Activated CD4-positive, alpha-beta T cell treated with anti-CD3 and anti-CD28 coated beads, Interleukin-2, amount 10 ng/mL, durations not matched to agents 24 days and 14 days (primary cell): ENCODE measurements around the gene LHFPL3. TPM values are rescaled to one million over a fixed set of nuclear protein-coding genes. Genes with fewer than 3 reads are reported as not detected.
"Not testable (repeated sequence)": the region's sequence is repeated elsewhere in the genome, so short reads cannot be mapped to it uniquely, and the experiment has no call there.

ENCODE experiments used
- DNase-seq: peaks from one replicate; pipeline ENCODE4 v3.0.0; 2022
- H3K27ac Mint-ChIP-seq: one replicate; pipeline ENCODE4 v1.8.0; 2022; ENCODE audit warnings: mild to moderate bottlenecking, mixed read lengths
- H3K27me3 Mint-ChIP-seq: one replicate; pipeline ENCODE4 v1.8.0; 2022; ENCODE audit warnings: mixed read lengths
- H3K36me3 Mint-ChIP-seq: one replicate; pipeline ENCODE4 v1.8.0; 2022; ENCODE audit warnings: low read depth, mild to moderate bottlenecking, mixed read lengths
- H3K4me1 Mint-ChIP-seq: one replicate; pipeline ENCODE4 v1.8.0; 2021; ENCODE audit warnings: mixed read lengths
- H3K4me3 Mint-ChIP-seq: one replicate; pipeline ENCODE4 v1.8.0; 2022; ENCODE audit warnings: mild to moderate bottlenecking, moderate library complexity, mixed read lengths
- H3K9me3 Mint-ChIP-seq: one replicate; pipeline ENCODE4 v1.8.0; 2021; ENCODE audit warnings: mixed read lengths
- intact Hi-C: fragments of 100-400 bp; cut with micrococcal nuclease; formaldehyde crosslinking; loops from one replicate; pipeline ENCODE4 v1.15.1; 2023
- total RNA-seq: library from RNA; stranded (reverse); gene quantifications from 2 replicates; pipeline ENCODE4 v1.2.3, GENCODE V29; 2022

LHFPL3 gene
- total RNA-seq: not detected in 2 replicates

DNA sequence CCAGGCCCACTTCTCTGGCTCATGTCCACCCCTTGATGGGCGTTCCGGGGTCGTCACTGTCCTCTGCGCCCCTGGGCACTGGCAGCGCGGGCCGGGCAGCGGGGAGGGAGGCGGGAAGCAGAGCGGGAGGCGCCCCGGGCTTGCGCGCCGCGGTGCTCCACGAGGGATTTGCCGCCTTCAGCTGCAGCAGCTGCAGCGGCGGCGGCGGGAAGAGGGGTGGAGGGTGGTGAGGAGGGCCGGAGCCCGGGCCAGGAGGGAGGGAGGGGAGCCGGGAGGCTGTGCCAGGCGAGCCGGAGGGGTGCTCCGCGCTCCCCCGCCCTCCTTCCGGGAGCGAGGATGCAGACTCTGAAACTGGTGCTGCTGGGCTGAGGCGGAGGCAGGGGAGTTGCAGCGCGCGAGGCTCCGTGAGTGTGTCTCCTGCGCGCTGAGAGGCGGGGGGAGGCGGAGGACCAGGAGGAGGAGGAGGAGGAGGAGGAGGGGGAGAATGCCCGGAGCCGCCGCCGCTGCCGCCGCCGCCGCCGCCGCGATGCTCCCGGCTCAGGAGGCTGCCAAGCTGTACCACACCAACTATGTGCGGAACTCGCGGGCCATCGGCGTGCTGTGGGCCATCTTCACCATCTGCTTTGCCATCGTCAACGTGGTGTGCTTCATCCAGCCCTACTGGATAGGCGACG lies at the start of gene LHFPL3:
Gene LHFPL3 (plus strand): TSS at position 308 of the 674 bp plus-strand sequence.
- Mint-ChIP-seq H3K9me3 (no peaks in the 10 kb centered on the region), H3K27ac (no peak within 1 kb of the TSS), H3K27me3 (peaks cover 57% of the 10 kb centered on the region), H3K36me3 (no peaks in the 10 kb centered on the region), H3K4me3 (peak within 1 kb of the TSS; percentile 42), H3K4me1 (peaks cover 11% of the 10 kb centered on the region)
- no peak for DNase-seq
- intact Hi-C loops: no loop called here

DNA sequence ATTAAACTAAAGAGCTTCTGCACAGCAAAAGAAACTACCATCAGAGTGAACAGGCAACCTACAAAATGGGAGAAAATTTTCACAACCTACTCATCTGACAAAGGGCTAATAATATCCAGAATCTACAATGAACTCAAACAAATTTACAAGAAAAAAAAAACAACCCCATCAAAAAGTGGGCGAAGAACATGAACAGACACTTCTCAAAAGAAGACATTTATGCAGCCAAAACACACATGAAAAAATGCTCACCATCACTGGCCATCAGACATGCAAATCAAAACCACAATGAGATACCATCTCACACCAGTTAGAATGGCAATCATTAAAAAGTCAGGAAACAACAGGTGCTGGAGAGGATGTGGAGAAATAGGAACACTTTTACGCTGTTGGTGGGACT lies 46.7 kb upstream of the LHFPL3 start:
- H3K27ac Mint-ChIP-seq, DNase-seq, H3K4me3 Mint-ChIP-seq, H3K4me1 Mint-ChIP-seq, H3K36me3 Mint-ChIP-seq, H3K27me3 Mint-ChIP-seq, H3K9me3 Mint-ChIP-seq, intact Hi-C loops: not testable (repeated sequence)

DNA sequence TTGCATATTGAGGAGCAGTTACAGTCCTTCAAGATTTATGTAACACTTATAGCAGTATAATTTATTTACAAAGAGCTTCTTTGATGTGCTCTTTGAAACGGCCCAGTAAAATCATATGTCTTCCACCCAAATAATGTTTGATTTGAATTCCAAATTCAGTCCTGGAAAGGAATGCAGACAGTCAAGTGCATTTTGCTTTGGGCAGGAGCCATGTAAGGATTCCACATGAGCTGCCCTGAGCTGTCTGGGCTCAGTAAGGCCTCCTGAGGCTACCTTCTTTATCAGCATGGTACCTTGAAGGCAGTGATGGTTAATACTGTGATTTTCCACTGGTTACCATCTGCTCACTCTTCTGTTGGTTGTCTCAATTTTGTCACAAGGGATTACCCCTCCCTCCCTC lies 41.6 kb upstream of the LHFPL3 start:
- Mint-ChIP-seq H3K4me3 (no peak overlapping the region), H3K27me3 (peaks cover 2% of the 10 kb centered on the region), H3K4me1 (no peaks in the 10 kb centered on the region), H3K9me3 (no peaks in the 10 kb centered on the region), H3K27ac (no peak overlapping the region), H3K36me3 (no peaks in the 10 kb centered on the region)
- intact Hi-C loops: no loop called here
- DNase-seq: no peak

DNA sequence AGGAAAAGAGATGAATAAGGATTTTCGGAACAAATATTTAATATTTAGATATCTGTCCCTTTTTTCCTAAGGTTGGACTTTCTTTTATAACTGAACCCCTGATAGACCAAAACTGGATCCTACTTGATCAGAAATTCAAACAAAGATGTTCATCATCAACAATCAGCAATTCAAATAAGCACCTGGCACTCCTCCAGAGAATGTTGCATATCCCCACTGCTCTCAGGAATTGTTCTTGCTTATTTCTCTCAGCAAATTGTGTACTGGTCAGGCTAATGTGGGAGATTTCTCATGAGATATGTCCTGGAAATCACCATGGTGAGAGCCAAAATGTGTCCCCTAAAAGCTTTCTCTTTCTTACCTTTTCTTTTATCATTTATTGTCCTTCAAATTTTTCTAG lies 40.3 kb upstream of the LHFPL3 start:
- Mint-ChIP-seq H3K4me3 (no peak overlapping the region), H3K9me3 (no peaks in the 10 kb centered on the region), H3K27ac (no peak overlapping the region), H3K27me3 (peaks cover 4% of the 10 kb centered on the region), H3K36me3 (no peaks in the 10 kb centered on the region), H3K4me1 (no peaks in the 10 kb centered on the region)
- no peak for DNase-seq
- intact Hi-C loops: no loop called here

DNA sequence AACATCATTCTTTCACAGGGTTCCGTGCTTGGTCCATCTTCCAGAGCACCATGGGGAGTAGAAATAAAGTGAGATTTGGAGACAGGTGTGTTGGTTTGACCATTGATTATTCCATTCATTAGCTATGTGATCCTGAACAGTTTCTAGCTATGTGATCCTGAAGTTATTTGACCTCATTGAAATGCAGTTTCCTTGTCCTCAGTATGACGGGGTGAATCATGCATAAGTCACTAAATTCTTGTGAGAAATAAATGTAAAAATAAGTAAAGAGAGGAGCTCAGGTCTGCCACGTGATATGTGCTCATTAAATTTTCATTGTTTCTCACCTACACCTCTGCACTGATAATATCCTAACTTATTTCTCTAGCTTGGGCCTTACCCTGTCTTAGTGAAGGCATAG lies 34.1 kb upstream of the LHFPL3 start:
- Mint-ChIP-seq H3K27me3 (peaks cover 2% of the 10 kb centered on the region), H3K4me3 (no peak overlapping the region), H3K4me1 (peaks cover 1% of the 10 kb centered on the region), H3K27ac (no peak overlapping the region), H3K36me3 (no peaks in the 10 kb centered on the region), H3K9me3 (peaks cover 12% of the 10 kb centered on the region)
- intact Hi-C loops: no loop called here
- DNase-seq: no peak

DNA sequence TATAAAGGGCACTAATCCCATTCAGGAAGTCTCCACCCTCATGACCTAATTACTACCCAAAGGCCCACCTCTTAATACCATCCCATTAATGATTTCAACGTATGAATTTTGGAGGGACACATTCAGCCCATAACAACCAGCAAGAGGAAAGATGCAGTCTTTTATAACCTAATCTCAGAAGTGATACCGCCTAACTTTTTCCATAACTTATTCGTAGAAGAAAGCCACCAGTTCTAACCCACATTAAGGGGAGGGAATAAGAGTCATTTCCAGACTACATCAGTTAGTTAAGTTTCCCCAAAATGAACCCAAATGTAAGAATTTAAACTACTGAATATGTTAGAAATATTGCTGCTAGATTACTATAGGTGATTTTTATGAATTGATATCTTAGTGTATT lies 32.1 kb upstream of the LHFPL3 start:
- peaks cover 22% of the 10 kb centered on the region for H3K9me3 Mint-ChIP-seq
- H3K36me3 Mint-ChIP-seq: no peaks in the 10 kb centered on the region
- no peak for DNase-seq
- intact Hi-C loops: no loop called here
- H3K27me3 Mint-ChIP-seq: peaks cover 2% of the 10 kb centered on the region
- peaks cover 1% of the 10 kb centered on the region for H3K4me1 Mint-ChIP-seq
- no peak overlapping the region for H3K27ac Mint-ChIP-seq
- no peak overlapping the region for H3K4me3 Mint-ChIP-seq

DNA sequence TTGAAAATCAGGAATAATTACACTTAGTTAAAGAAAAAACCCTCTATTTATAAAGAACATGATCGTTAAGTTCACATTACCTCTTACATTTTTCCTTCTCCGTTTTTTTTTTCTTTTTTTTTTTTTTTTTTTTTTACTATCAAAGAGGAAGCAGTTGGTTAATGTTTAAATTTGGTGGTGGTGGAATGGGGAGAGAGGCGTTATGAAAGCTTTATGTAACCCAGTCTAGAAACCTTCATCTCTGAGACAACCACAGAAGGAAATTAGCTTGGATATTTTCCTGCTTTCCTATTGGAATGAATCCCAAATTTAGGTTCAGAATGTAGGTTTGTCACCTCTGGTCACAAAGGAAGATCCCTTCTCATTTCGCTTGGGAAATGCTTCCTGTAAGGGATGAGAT lies 31.5 kb upstream of the LHFPL3 start:
- Mint-ChIP-seq H3K27me3 (peaks cover 2% of the 10 kb centered on the region), H3K4me3 (no peak overlapping the region), H3K36me3 (no peaks in the 10 kb centered on the region), H3K27ac (no peak overlapping the region), H3K4me1 (peaks cover 1% of the 10 kb centered on the region), H3K9me3 (peaks cover 22% of the 10 kb centered on the region)
- no peak for DNase-seq
- intact Hi-C loops: no loop called here

DNA sequence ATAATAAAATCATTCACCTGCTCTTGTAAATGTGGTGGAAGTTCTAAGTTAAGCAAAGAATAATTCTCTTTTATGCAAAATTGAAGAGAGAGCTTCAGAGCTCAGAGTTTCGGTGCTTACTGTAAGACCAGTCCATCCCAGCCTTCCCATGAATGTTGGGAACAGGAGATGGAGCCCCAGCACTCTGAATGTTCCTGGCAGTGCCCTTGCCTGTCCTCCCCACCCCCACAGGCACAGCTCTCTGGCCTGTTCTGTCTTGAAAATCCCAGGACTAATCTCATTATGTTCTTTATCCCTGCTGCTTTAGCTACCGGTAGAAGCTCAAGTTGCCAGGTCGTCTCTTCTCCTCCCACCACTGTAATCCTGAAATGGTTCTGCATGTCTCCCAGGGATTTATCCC lies 29.1 kb upstream of the LHFPL3 start:
- peaks cover 1% of the 10 kb centered on the region for H3K4me1 Mint-ChIP-seq
- H3K4me3 Mint-ChIP-seq: no peak overlapping the region
- H3K9me3 Mint-ChIP-seq: peaks cover 22% of the 10 kb centered on the region
- no peak for DNase-seq
- no peaks in the 10 kb centered on the region for H3K27me3 Mint-ChIP-seq
- H3K36me3 Mint-ChIP-seq: no peaks in the 10 kb centered on the region
- H3K27ac Mint-ChIP-seq: no peak overlapping the region
- intact Hi-C loops: no loop called here

DNA sequence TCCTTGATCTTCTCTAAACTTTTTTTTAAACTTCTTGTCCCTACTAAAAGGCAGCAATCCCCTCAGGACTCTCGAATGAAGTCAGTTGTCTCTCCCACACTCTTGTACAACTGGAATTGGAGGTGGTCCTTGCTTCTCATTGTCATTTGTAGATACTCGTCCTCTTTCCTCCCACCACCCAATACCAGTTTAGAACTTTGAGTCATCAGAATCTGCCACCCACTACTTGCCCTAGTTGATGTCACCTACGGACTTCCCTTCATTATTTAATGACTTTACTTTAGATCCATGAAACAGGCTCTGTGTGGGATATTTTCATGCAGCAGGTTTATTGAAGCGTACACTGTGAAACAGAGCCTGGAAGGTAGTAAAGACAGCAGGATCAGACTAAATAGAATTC lies 28.6 kb upstream of the LHFPL3 start:
- peaks cover 1% of the 10 kb centered on the region for H3K4me1 Mint-ChIP-seq
- peaks cover 19% of the 10 kb centered on the region for H3K9me3 Mint-ChIP-seq
- H3K4me3 Mint-ChIP-seq: no peak overlapping the region
- intact Hi-C loops: no loop called here
- H3K27ac Mint-ChIP-seq: no peak overlapping the region
- no peak for DNase-seq
- no peaks in the 10 kb centered on the region for H3K36me3 Mint-ChIP-seq
- H3K27me3 Mint-ChIP-seq: no peaks in the 10 kb centered on the region

DNA sequence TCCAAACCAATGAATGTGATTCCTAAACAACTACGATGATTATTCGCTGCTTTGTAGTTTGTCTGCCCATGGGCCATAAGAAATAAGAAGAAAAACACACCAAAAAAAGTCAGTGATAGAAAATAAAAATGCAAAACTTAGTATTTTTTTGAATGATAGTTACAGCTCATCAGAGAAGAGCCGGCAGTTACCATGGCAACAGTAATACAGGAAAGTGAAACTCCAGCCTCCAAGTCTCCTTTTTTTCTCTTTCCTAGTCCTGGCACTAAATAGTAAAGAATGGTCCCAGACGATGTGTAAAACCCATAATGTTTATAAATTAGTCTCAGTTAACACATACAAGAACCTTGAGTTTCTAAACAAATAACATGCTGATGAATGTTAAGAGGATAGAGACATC lies 21.6 kb upstream of the LHFPL3 start:
- H3K27me3 Mint-ChIP-seq: peaks cover 2% of the 10 kb centered on the region
- DNase-seq: no peak
- H3K36me3 Mint-ChIP-seq: no peaks in the 10 kb centered on the region
- H3K4me3 Mint-ChIP-seq: no peak overlapping the region
- intact Hi-C loops: no loop called here
- no peak overlapping the region for H3K27ac Mint-ChIP-seq
- H3K4me1 Mint-ChIP-seq: no peaks in the 10 kb centered on the region
- no peaks in the 10 kb centered on the region for H3K9me3 Mint-ChIP-seq

DNA sequence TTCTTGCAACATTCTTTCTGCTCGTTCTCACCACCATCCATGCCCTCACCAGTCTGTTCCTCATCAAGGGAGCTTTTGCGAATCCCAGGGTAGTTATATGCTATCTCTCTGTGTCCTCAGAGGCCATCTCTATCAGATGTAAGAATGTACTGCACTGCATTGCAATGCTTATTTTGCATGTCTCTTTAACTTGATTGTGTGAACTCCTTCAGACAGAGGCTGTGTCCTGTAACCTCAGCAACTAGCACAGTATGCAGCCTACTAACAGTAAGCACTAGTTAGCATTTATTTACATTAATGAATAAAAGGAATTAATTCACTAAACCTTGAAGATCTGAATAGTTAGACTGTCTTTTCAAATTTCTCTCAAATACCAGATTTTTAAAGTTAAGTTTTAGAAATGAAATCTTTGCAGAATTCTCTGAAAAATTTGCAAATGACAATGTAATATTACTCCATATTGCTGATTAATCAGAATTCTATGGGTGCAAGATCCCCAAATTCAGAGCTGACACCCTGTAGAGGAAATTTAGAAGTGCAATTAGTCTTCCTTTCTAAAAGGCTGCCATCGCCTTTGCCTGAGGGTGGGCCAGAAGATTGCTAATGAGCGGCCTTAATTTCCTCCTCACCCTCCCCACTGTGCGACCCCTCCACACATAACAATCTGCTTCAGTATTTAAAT lies 10.3 kb upstream of the LHFPL3 start:
- intact Hi-C loops: no loop called here
- no peak overlapping the region for H3K27ac Mint-ChIP-seq
- no peaks in the 10 kb centered on the region for H3K4me1 Mint-ChIP-seq
- no peak overlapping the region for H3K4me3 Mint-ChIP-seq
- DNase-seq: no peak
- no peaks in the 10 kb centered on the region for H3K9me3 Mint-ChIP-seq
- peaks cover 2% of the 10 kb centered on the region for H3K27me3 Mint-ChIP-seq
- no peaks in the 10 kb centered on the region for H3K36me3 Mint-ChIP-seq

DNA sequence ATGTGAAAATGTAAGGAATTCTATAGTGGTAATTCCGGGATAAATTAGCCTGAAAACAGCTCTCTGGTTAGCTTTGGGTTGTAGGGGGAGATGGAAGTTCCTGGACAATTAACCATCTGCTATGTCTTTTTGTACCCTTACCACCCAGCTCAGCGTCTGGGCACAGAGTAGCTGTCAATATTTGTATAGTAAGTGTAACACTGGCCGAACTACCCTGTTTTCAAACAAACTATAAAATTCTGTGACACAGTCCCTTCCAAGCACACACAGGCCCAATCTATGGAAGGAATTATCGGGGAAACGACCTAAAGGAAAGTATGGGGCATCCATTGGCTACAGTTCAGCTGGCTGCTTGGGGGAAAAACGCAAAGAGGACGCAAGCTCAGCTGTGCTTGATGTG lies 869 bp upstream of the LHFPL3 start:
- H3K4me3 Mint-ChIP-seq: no peak overlapping the region
- intact Hi-C loops: no loop called here
- H3K4me1 Mint-ChIP-seq: peaks cover 11% of the 10 kb centered on the region
- H3K27me3 Mint-ChIP-seq: peaks cover 55% of the 10 kb centered on the region
- no peaks in the 10 kb centered on the region for H3K9me3 Mint-ChIP-seq
- no peak overlapping the region for H3K27ac Mint-ChIP-seq
- H3K36me3 Mint-ChIP-seq: no peaks in the 10 kb centered on the region
- DNase-seq: no peak

DNA sequence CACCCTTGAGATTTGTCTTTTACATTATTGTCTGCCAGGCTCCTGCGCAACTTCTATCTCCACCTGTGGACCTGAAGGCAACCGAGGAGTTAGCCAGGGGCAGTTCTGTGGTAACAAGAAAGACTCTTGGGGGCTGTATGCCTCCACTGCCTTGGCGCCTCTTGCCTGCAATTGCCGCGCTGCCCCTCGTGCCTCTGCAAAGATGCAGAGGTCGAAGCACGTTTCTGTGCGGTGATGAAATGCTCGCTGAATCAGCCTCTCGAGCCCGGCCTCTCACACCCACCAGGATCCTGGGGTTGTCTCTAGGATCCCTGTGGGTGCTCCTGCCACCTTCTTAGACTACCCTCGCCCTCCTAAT lies 486 bp upstream of the LHFPL3 start:
- intact Hi-C loops: no loop called here
- Mint-ChIP-seq H3K4me3 (no peak overlapping the region), H3K27me3 (peaks cover 57% of the 10 kb centered on the region), H3K4me1 (peaks cover 11% of the 10 kb centered on the region), H3K36me3 (no peaks in the 10 kb centered on the region), H3K27ac (no peak overlapping the region), H3K9me3 (no peaks in the 10 kb centered on the region)
- no peak for DNase-seq

DNA sequence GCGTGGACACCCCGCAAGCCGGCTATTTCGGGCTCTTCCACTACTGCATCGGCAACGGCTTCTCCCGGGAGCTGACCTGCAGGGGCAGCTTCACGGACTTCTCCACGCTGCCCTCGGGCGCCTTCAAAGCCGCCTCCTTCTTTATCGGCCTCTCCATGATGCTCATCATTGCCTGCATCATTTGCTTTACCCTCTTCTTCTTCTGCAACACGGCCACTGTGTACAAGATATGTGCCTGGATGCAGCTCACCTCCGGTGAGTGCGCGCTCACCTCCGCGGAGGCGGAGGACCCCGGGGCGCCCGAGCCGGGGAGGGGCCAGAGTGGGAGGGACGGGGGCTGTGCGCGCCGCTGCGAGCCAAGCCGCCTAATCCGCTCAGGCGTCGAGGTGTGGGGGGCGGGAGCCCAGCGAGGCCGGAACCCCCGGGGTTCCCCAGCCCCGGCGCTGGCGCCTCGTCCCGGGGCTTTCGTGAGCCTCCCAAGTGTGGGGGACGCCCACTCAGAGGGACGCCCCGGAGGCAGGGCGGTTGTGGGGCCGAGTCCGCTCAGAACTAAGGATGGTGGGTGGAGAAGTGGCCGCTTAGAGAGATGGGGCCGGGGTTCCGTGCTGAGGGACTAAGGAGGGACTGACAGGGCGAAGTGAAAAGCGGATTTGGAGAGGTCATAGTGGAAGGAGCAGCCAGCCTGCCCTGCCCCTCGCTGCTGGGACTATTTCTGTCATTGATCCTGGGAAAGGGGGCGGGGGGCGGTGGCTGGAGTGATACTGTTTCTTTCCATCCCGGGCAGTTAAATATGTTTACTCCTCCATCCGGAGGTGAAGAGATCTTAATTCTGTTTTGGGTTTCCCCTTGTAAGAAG lies 795 bp downstream of the LHFPL3 start:
- Mint-ChIP-seq H3K4me3 (peak overlapping the region; percentile 42), H3K36me3 (no peaks in the 10 kb centered on the region), H3K27ac (no peak overlapping the region), H3K4me1 (peaks cover 11% of the 10 kb centered on the region), H3K9me3 (no peaks in the 10 kb centered on the region), H3K27me3 (peaks cover 59% of the 10 kb centered on the region)
- no peak for DNase-seq
- intact Hi-C loops: no loop called here
